SU-DHL-6 (cell line): Measurements from ENCODE around the gene ST6GALNAC4.

ENCODE experiments used
- H2AFZ ChIP-seq: fragments of 200-600 bp; sonication (generic); 2 replicates; pipeline ENCODE4 v1.6.1; 2014; ENCODE audit warnings: low read depth, mild to moderate bottlenecking, moderate library complexity, mixed read lengths, antibody characterized with exemption, low read length; ENCODE audit not compliant: severe bottlenecking
- H3F3A ChIP-seq: fragments of 200-600 bp; shearing (Covaris generic); 2 replicates; pipeline ENCODE4 v1.6.0; 2016; ENCODE audit warnings: antibody characterized with exemption, mild to moderate bottlenecking; ENCODE audit not compliant: insufficient read depth
- H3K27ac ChIP-seq: fragments of 200-600 bp; sonication (generic); 2 replicates; pipeline ENCODE4 v1.5.1; 2016; ENCODE audit warnings: low read depth, mild to moderate bottlenecking, low read length, moderate library complexity, mixed read lengths
- H3K27me3 ChIP-seq: fragments of 200-600 bp; sonication (generic), shearing (Covaris generic); 2 replicates; pipeline ENCODE4 v1.6.0; 2014; ENCODE audit warnings: mild to moderate bottlenecking, low read length
- H3K36me3 ChIP-seq: fragments of 200-600 bp; sonication (generic); 2 replicates; pipeline ENCODE4 v1.6.1; 2014; ENCODE audit warnings: mild to moderate bottlenecking, low read length, mixed read lengths
- H3K4me2 ChIP-seq: fragments of 300-600, 200-600 bp; shearing (Covaris generic), sonication (generic); 2 replicates; pipeline ENCODE4 v1.6.0; 2014; ENCODE audit warnings: low read length, low read depth, mild to moderate bottlenecking; ENCODE audit not compliant: poor library complexity, severe bottlenecking
- H3K4me3 ChIP-seq: fragments of 200-600 bp; sonication (generic); 2 replicates; pipeline ENCODE4 v1.5.1; 2014; ENCODE audit warnings: antibody characterized with exemption, low read length, mild to moderate bottlenecking, mixed read lengths; ENCODE audit not compliant: insufficient read depth, poor library complexity, severe bottlenecking
- H3K79me2 ChIP-seq: fragments of 200-600 bp; sonication (generic); 2 replicates; pipeline ENCODE4 v1.6.1; 2014; ENCODE audit warnings: mild to moderate bottlenecking, low read length, moderate library complexity; ENCODE audit not compliant: insufficient read depth
- H3K9ac ChIP-seq: fragments of 200-600 bp; sonication (generic); 2 replicates; pipeline ENCODE4 v1.7.0; 2014; ENCODE audit warnings: mild to moderate bottlenecking, low read length
- H3K9me2 ChIP-seq: fragments of 200-600 bp; sonication (generic); replicated peaks from 2 replicates; pipeline ENCODE4 v1.6.1; 2014; ENCODE audit warnings: low read length; ENCODE audit not compliant: insufficient read depth
- H3K9me3 ChIP-seq: fragments of 200-600 bp; sonication (generic); 2 replicates; pipeline ENCODE4 v1.6.1; 2014; ENCODE audit warnings: low read length, mixed read lengths; ENCODE audit not compliant: insufficient read depth
- H4K20me1 ChIP-seq: fragments of 200-600 bp; sonication (generic); 2 replicates; pipeline ENCODE4 v1.6.1; 2014; ENCODE audit warnings: low read depth, mild to moderate bottlenecking, antibody characterized with exemption, low read length, moderate library complexity, mixed read lengths
- CTCF ChIP-seq: fragments of 200-600 bp; sonication (generic); IDR thresholded peaks from one replicate; pipeline ENCODE4 v1.5.1; 2017; ENCODE audit warnings: antibody characterized with exemption, mild to moderate bottlenecking, low read length, moderate library complexity; ENCODE audit not compliant: insufficient read depth, poor library complexity, severe bottlenecking
- EZH2phosphoT487 ChIP-seq: fragments of 200-600 bp; sonication (generic), shearing (Covaris generic); conservative IDR thresholded peaks from 2 replicates; pipeline ENCODE4 v1.6.1; 2018; ENCODE audit warnings: mild to moderate bottlenecking, antibody characterized with exemption, low read length, moderate library complexity, mixed read lengths

Gene ST6GALNAC4

GRCh38 chr9:127941961-127942215 lies 25.0 kb upstream of the ST6GALNAC4 start:
- Histone ChIP-seq H3K9me3 (no peaks in the 10 kb centered on the region), H3K9me2 (no peaks in the 10 kb centered on the region), H3K4me2 (no peak overlapping the region), H3K9ac (no peak overlapping the region), H3K4me3 (no peak overlapping the region), H3K27ac (no peak overlapping the region), H2AFZ (no peak overlapping the region), H3F3A (peaks cover 40% of the 10 kb centered on the region), H3K36me3 (peaks cover 15% of the 10 kb centered on the region), H3K79me2 (peaks cover 5% of the 10 kb centered on the region), H3K27me3 (no peaks in the 10 kb centered on the region), H4K20me1 (no peaks in the 10 kb centered on the region)
- no peak for TF ChIP-seq CTCF
- no peak for TF ChIP-seq EZH2phosphoT487

- no peaks in the 10 kb centered on the region for H3K9me3 ChIP-seq
- no peak overlapping the region for H3K4me2 ChIP-seq
- no peaks in the 10 kb centered on the region for H3K27me3 ChIP-seq
- TF ChIP-seq CTCF (no peak), EZH2phosphoT487 (no peak)
- H3K27ac ChIP-seq, result no peak overlapping the region
- H4K20me1 ChIP-seq, result no peaks in the 10 kb centered on the region
- H2AFZ ChIP-seq, result no peak overlapping the region
- H3K79me2 ChIP-seq, result peaks cover 11% of the 10 kb centered on the region
- no peaks in the 10 kb centered on the region for H3K9me2 ChIP-seq
- peaks cover 15% of the 10 kb centered on the region for H3K36me3 ChIP-seq
- no peak overlapping the region for H3K4me3 ChIP-seq
- H3K9ac ChIP-seq, result no peak overlapping the region
- peaks cover 40% of the 10 kb centered on the region for H3F3A ChIP-seq
Measured at GRCh38 chr9:127941062-127941960, 24.5 kb upstream of the ST6GALNAC4 start.

GRCh38 chr9:127940593-127940992 lies 23.8 kb upstream of the ST6GALNAC4 start:
- no peaks in the 10 kb centered on the region for H3K9me2 ChIP-seq
- no peak overlapping the region for H3K4me2 ChIP-seq
- peaks cover 16% of the 10 kb centered on the region for H3K79me2 ChIP-seq
- no peak overlapping the region for H3K27ac ChIP-seq
- no peak overlapping the region for H3K4me3 ChIP-seq
- no peaks in the 10 kb centered on the region for H3K27me3 ChIP-seq
- H3K9ac ChIP-seq, result no peak overlapping the region
- H3K9me3 ChIP-seq, result no peaks in the 10 kb centered on the region
- H3F3A ChIP-seq, result peaks cover 40% of the 10 kb centered on the region
- no peak overlapping the region for H2AFZ ChIP-seq
- TF ChIP-seq CTCF, result no peak
- TF ChIP-seq EZH2phosphoT487, result no peak
- peaks cover 15% of the 10 kb centered on the region for H3K36me3 ChIP-seq
- no peaks in the 10 kb centered on the region for H4K20me1 ChIP-seq
